Omental fat pad (tissue), 4 donors: ENCODE data around the gene PHF14. TPM values are rescaled to one million over a fixed set of nuclear protein-coding genes. Genes with fewer than 3 reads are reported as not detected.

Experiments
- ATAC-seq: fragments of 150-250 bp; one replicate; pipeline ENCODE4 v1.9.1; 2016; ENCODE audit warnings: mild to moderate bottlenecking, moderate library complexity; ENCODE audit not compliant: low FRiP score
- DNase-seq: peaks from one replicate; pipeline ENCODE4 v3.0.0-alpha.2; 2019; ENCODE audit warnings: low spot score
- total RNA-seq, 4 donors: library from RNA; depleted of rRNA; stranded (reverse); fragments of >200 nt; gene quantifications; one replicate each; pipeline ENCODE4 v1.1.0, GENCODE V29; 2016
- TF ChIP-seq, protein P1 (sequence below), 3 donors: fragments of 450-650 bp; IDR thresholded peaks; one replicate each; pipeline ENCODE4 v1.5.1; 2016 to 2017; ENCODE audit warnings: antibody characterized with exemption in 3 of 3, mild to moderate bottlenecking in 3 of 3, moderate library complexity in 2 of 3

Gene PHF14
- total RNA-seq, 4 donors from 2014 or later: 23.2 to 46.8 (median 29.2) TPM

GRCh38 chr7:11166051-11166450 is 192.4 kb downstream of the PHF14 start:
- ATAC-seq (no peak), DNase-seq (no peak)
- TF ChIP-seq, protein P1, sequence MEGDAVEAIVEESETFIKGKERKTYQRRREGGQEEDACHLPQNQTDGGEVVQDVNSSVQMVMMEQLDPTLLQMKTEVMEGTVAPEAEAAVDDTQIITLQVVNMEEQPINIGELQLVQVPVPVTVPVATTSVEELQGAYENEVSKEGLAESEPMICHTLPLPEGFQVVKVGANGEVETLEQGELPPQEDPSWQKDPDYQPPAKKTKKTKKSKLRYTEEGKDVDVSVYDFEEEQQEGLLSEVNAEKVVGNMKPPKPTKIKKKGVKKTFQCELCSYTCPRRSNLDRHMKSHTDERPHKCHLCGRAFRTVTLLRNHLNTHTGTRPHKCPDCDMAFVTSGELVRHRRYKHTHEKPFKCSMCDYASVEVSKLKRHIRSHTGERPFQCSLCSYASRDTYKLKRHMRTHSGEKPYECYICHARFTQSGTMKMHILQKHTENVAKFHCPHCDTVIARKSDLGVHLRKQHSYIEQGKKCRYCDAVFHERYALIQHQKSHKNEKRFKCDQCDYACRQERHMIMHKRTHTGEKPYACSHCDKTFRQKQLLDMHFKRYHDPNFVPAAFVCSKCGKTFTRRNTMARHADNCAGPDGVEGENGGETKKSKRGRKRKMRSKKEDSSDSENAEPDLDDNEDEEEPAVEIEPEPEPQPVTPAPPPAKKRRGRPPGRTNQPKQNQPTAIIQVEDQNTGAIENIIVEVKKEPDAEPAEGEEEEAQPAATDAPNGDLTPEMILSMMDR (IDR thresholded peaks at IDR 0.05): no peak

DNA sequence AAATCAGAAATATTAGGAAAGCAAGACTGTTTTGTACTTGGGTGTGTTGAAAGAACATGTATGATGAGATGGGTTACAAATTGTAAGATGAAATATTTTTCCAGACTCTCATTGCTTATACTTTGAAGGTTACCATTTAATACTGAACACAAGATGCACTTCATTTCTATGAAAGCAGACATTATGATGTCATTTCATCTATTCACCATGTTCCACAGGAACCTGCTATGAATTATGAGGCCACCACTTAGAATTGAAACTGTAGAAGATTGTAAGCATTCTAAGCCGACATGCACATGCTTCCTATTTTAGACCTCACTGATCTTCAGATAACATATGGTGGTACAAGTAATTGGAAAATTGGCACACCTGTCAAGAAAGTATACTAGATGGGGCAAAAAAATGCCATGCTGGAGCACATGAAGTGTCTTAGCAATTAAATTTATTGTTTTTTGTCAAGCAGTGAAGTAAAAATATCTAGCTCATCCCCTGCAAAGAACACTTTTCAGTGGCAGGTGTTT is 195.0 kb downstream of the PHF14 start:
- ATAC-seq (no peak), DNase-seq (no peak)
- TF ChIP-seq, protein P1 (IDR thresholded peaks at IDR 0.05): no peak

GRCh38 chr7:11170175-11170574 is 196.5 kb downstream of the PHF14 start:
- ATAC-seq: no peak
- DNase-seq: no peak
- TF ChIP-seq, protein P1 (IDR thresholded peaks at IDR 0.05): no peak

DNA sequence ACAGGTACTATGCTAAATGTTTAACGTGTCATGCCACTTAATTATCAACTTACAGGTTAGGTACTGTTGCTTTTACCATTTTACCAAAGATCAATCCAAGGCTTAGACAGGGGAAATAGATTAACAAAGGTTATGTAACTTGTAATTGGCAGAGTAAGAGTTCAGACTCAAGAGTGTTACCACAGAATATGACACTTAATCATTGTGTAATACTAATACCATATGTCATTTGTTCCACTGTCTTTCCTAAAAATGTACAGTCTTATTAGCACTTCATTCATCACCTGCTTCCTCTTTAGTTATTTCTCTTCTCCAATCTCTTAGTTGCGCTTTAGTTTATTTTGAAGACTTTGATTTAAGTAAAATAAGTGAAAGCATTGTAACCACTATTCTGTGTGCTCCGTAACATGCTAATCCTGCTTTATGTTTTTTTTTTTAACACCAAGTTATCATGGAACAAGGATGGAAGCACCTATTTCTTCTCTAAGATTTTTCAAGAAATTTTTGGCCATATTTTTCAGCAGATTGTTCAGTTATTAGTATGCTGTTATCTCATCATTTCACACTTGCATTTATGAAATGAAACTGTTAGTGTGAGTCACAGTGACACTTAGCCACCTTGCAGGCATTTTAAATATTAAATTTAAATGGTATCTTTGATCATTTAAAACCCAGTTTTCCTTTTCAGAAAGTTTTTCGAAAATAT is 197.3 kb downstream of the PHF14 start:
- ATAC-seq (no peak), DNase-seq (no peak)
- TF ChIP-seq, protein P1 (IDR thresholded peaks at IDR 0.05): no peak

DNA sequence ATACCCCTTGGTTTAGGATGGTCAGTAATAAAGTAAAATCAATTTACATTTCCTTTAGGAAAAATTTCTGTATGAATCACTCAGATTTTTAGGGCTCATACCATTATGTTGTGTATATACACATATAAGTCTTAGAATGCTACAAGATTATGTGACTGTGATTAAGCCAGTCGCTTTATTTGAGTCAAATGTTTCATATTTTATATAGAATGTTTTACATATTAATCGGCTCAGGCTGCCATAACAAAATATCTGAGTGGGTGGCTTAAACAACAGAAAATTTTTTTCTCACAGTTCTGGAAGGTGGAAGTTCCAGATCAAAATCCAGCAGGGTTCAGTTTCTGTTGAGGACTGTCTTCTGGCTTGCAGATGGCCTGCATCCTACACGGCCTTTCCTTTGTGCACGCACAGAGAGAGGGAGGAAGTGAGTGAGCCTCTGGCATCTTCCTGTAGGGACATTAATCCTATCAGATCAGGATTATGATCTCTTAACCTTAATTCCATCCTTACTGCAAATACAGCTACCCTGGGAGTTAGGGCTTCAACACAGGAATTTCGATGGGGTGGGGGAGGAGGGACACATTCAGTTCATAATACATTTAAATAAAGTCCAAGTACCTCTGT is 198.0 kb downstream of the PHF14 start:
- DNase-seq (no peak), ATAC-seq (no peak)
- TF ChIP-seq, protein P1 (IDR thresholded peaks at IDR 0.05): no peak

DNA sequence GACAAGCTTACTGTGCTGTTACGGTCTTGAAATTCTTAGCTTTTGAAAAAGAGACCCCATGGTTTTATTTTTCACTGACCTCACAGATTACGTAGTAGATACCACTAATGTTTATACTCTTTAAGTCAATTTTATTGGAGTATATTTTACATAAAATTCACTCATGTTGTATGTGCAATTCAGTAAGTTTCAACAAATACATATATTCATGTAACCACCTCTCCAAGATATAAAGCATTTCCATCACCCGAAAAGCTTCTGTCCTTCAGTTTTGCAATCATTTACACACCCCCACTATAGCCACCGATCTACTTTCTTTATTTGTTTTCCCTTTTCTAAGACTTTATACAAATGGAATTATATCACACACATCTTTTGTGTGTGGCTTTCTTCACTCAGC is 199.2 kb downstream of the PHF14 start:
- DNase-seq (no peak), ATAC-seq (no peak)
- TF ChIP-seq, protein P1 (IDR thresholded peaks at IDR 0.05): no peak

- TF ChIP-seq, protein P1 (IDR thresholded peaks at IDR 0.05): no peak
- ATAC-seq (no peak), DNase-seq (no peak)
These were observed 201.7 kb downstream of the PHF14 start for GRCh38 chr7:11175371-11175770.
